Breast epithelium (tissue), 3 donors: ENCODE results near the gene FAM3C.

ENCODE experiments used
- POLR2AphosphoS5 ChIP-seq, 3 donors: sonication (generic); formaldehyde crosslinking; IDR thresholded peaks; one replicate each; pipeline ENCODE4 v1.6.1; 2017; ENCODE audit warnings: antibody characterized with exemption in 3 of 3
- TF ChIP-seq, protein P1 (sequence below), 3 donors: fragments of 450-650 bp; IDR thresholded peaks; one replicate each; pipeline ENCODE4 v1.5.1; 2016 to 2017; ENCODE audit warnings: antibody characterized with exemption in 3 of 3, mild to moderate bottlenecking in 3 of 3, moderate library complexity in 3 of 3

GRCh38 chr7:121436136-121436535, 40.0 kb upstream of the FAM3C start:
- TF ChIP-seq, protein P1, sequence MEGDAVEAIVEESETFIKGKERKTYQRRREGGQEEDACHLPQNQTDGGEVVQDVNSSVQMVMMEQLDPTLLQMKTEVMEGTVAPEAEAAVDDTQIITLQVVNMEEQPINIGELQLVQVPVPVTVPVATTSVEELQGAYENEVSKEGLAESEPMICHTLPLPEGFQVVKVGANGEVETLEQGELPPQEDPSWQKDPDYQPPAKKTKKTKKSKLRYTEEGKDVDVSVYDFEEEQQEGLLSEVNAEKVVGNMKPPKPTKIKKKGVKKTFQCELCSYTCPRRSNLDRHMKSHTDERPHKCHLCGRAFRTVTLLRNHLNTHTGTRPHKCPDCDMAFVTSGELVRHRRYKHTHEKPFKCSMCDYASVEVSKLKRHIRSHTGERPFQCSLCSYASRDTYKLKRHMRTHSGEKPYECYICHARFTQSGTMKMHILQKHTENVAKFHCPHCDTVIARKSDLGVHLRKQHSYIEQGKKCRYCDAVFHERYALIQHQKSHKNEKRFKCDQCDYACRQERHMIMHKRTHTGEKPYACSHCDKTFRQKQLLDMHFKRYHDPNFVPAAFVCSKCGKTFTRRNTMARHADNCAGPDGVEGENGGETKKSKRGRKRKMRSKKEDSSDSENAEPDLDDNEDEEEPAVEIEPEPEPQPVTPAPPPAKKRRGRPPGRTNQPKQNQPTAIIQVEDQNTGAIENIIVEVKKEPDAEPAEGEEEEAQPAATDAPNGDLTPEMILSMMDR (IDR thresholded peaks at IDR 0.05): no peak
- no peak for TF ChIP-seq POLR2AphosphoS5 (IDR thresholded peaks at IDR 0.05)
